ENCODE measurements around the gene USH1G.

GRCh38 chr17:74957935-74958740 is 35.1 kb upstream of the USH1G start:
- TF ChIP-seq POLR2A (IDR thresholded peaks at IDR 0.05; ENCODE audit: low read depth, low read length) (no peak), POLR2AphosphoS5 (IDR thresholded peaks at IDR 0.05; ENCODE audit: low read depth, low read length) (no peak), TAF1 (IDR thresholded peaks at IDR 0.05; ENCODE audit: low read depth, low read length) (no peak), SPI1 (IDR thresholded peaks at IDR 0.05; ENCODE audit: low read depth, low read length) (no peak), POU2F2 (IDR thresholded peaks at IDR 0.05; ENCODE audit: low read depth, low read length) (no peak), PAX5 (IDR thresholded peaks at IDR 0.05; ENCODE audit: insufficient read depth, low read length, severe bottlenecking) (no peak)
